GM21447 (cell line): ENCODE measurements around the gene ANKS3.

Experiments used
- ATAC-seq: cut with Tn5 transposase; IDR thresholded peaks from one replicate; pipeline ENCODE4 v1.9.1; 2021; ENCODE audit not compliant: unreplicated experiment

The ANKS3 gene

DNA sequence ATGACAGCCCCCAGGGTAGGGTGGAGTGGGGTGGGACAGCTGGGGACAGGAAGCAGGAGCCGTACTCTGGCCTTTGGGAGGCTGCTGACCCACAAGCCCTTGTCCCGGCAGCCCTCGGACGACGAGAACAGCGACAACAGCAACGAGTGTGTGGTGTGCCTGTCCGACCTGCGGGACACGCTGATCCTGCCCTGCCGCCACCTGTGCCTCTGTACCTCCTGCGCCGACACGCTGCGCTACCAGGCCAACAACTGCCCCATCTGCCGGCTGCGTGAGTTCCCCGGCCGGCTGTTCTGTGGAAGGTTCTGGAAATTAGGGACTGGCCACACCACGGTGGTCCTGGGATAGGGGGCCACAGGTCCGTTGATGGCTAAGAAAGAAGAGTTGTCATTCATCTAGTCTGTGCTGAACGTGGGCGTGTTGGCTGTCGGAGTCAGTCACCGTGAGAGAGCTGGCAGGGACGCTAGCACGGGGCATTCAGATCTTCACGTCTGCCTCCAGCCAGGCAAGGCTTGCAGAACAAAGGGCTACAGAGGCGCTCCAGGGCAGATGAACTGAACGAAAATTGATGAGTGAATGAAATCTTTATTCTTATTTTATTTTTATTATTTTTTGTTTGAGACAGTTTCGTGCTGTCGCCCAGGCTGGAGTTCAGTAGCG, 60.6 kb downstream of the ANKS3 start:
- no peak for ATAC-seq

DNA sequence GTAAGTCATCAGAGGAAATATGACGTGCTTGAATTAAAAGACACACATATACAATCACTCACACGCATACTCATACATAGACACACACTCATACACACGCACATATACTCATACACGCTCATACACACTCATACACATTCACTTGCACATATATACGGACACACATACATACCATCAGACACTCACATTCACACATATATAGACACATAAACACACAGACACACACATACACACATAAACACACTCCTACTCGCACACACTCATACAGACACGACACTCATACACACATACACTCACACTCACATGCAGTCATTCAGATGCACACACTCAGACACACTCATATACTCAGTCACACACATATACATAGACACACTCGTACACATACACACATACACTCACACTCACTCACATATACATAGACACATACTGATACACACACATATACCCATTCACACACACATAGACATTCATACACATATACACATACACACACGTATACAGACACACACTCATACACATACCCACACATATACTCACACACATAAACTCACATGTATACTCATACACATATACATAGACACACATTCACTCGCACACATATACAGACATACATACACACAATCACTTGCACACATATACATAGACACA, 65.6 kb downstream of the ANKS3 start:
- no peak for ATAC-seq

DNA sequence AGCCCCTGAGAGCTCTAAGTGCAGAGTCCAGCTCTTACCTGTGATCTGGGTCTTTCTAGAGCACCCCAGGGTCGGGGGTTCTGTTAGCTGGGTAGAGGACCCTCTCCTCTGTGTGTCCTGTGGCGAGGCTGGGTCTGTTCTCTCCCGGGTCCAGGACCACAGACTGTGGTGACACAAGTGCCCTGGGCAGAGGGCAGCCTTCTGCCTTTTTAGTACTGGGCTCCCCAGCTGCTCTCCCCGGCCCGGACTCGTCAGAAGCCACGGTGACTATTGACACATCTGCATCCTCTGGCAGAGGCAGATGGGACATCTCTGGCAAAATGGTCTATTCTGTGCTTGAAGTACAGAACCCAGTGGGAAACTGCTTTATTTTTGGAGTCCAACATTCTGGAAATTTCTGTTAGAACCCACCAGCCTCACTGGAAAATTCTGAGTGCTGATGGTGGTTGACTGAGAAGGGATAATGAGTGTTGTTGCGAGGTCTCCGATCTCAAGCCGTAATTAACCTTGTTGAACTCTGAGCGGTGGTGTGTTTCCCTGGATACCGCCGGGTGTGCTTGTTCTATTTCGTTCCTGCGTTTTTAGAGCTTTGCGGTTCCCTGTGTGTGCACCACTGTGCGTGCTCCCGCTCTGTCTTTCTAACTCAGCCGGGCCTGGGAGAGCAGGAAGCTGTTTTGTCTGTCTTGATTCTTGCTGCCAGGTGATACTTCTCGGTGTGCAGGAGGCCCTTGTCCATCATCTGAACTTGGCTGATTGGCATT, 66.7 kb downstream of the ANKS3 start:
- no peak for ATAC-seq

- no peak for ATAC-seq
These were observed 67.4 kb downstream of the ANKS3 start for GRCh38 chr16:4666537-4667202.

DNA sequence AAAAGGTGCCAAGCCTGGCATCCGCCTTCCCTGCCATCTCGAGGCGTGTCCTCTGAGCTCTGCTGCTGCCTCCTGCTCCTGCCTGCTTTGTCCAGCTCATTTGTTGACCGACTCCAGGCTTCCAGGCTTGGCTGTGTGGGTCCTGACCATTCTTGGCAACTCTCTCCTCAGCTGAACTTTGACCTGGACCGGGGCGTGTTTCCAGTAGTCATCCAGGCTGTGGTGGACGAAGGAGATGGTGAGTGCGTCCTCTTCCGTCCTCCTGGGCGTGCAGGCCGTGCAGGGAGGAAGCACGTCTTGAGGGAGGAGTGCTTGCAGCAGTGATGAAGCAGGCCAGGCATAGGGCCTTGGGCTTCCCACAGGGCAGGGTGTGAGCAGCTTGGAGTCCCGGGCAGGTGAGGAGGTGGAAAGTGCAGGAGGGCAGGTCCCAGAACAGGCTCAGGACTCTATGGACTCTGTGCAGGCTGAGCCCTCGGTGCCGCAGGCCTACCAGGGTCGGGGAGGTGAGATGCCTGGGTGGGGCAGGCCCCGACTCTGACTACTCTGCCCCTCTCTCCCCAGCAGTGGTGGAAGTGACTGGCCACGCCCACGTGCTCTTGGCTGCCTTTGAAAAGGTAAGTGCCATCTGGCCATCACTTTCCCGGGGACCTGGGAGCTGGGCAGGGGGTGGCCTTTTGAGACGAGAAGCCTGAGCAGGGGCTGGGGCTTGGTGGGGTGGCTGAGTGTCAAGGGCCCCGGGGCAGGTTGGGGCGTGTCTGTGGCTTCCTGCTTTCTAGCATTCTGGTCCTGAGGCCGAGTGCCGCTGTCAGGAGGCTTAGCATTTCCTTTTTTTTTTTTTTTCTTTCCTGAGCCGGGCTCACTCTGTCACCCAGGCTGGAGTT, 69.3 kb downstream of the ANKS3 start:
- peak; percentile 56 for ATAC-seq

- no peak for ATAC-seq
These were observed 70.2 kb downstream of the ANKS3 start for GRCh38 chr16:4663777-4664465.

GRCh38 chr16:4663465-4663776, 70.7 kb downstream of the ANKS3 start:
- no peak for ATAC-seq

GRCh38 chr16:4661661-4662060, 72.4 kb downstream of the ANKS3 start:
- no peak for ATAC-seq

DNA sequence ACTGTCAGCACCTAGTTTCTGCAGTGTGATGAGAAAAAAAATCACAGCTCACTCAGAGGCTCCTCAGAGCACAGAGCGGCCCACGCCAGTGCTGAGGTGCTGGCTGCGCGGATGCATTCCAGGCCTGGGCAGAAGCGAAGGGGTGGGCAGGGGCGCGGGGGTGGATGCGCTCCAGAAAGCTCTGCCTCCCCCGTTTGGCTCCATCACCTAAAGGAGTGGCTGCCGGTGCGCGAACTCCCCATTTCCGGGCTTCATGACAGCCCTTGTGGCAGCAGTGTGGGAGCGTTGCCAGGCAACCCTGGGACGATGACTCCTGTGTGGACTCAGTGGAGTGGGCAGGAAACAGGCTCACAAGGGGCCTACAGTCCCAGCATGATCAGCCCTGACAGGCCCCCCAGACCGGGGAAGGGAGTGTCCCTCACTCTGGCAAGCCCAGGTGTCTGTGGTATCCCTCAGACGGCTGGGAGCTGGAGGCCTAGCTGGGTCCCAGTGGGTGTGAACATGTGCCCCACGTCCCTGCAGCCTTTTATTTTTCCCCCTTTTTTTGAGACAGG, 73.5 kb downstream of the ANKS3 start:
- no peak for ATAC-seq

DNA sequence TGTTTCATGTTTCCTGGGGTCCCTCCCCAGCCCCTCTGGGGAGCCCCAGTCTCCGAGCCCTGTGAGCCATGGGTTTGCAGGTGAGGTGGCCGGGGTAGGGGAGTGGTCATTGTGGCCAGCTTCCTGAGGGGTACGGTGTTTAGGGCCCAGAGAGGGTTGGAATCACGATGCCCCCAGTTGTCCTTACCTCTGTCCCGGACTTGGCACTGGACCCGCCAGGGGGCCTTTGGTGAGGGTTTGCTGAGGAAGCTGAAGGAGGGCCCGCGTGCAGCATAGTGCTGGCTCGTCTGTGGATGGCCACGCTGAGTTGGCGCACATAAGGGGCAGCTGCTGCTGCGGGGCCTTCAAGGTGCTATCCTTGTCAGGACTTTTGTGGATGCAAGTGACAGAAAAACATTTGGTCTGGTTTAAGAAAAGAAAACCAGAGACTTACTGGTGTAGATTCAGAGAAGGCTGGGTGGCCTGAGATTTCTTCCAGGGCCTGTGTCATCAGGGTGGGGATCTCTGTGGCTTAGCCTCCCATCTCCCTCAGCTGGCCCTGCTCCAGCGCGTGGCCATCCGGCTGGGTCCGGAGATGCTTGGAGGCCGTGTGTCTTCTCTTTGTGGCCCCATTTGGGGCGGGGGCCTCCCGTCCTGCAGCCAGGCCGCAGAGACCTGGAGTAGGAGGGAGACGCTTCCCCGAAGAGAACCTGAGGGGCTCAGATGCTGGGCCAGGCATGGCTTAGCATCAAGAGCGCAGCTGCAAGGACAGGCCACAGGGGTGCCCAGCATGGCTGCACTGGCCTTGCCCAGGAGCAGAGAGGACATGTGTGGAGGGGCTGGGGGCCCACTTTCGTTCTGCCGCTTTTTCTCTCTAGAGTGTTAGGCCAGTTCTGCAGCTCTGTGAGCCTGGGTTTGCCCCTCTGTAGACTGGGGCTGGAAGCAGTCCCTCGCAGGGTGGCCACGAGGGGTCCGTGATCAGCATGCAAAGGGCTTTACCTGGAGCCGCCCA, 74.4 kb downstream of the ANKS3 start:
- ATAC-seq, result no peak

- no peak for ATAC-seq
These were observed 77.1 kb downstream of the ANKS3 start for GRCh38 chr16:4656695-4657686.

DNA sequence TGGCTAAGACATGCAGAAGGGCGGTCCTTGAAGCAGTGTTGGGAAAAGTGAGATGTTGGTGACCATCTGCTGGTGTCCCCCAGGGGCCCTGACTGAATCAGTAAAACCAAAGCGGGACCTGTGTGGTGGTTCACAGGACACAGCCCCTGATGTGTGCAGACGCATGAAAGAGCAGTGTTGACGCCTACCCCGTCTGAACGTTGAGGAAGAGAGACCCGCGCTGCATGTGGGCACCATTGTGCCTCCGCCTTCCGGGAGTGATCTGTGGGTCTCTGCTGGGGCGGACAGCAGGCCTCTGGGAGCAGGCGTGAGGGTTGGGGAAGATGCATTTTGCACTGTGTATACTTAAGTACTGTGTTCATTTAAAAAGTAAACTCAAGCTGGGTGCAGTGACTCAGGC, 77.8 kb downstream of the ANKS3 start:
- no peak for ATAC-seq

DNA sequence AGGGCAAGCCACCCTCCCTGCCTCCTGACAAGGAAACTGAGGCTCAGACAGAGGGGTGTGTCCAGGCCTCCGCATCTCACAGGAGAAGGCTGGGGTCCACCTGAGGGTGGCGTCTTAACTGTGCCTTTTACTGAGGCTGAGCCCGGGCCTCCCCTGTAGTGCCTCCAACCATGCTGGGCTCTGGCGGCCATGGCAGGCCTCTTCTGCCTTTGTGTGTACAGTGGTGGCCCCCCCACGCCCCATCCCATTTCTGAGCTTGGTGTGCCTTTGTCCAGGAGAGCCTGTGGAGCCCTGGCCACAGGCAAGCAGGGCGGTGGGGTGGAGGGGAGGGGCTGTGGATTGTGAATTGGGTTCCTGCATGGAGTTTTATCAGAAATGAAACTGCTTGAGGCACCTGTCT, 78.3 kb downstream of the ANKS3 start:
- ATAC-seq, result no peak

GRCh38 chr16:4654964-4655590, 79.0 kb downstream of the ANKS3 start:
- ATAC-seq, result no peak

DNA sequence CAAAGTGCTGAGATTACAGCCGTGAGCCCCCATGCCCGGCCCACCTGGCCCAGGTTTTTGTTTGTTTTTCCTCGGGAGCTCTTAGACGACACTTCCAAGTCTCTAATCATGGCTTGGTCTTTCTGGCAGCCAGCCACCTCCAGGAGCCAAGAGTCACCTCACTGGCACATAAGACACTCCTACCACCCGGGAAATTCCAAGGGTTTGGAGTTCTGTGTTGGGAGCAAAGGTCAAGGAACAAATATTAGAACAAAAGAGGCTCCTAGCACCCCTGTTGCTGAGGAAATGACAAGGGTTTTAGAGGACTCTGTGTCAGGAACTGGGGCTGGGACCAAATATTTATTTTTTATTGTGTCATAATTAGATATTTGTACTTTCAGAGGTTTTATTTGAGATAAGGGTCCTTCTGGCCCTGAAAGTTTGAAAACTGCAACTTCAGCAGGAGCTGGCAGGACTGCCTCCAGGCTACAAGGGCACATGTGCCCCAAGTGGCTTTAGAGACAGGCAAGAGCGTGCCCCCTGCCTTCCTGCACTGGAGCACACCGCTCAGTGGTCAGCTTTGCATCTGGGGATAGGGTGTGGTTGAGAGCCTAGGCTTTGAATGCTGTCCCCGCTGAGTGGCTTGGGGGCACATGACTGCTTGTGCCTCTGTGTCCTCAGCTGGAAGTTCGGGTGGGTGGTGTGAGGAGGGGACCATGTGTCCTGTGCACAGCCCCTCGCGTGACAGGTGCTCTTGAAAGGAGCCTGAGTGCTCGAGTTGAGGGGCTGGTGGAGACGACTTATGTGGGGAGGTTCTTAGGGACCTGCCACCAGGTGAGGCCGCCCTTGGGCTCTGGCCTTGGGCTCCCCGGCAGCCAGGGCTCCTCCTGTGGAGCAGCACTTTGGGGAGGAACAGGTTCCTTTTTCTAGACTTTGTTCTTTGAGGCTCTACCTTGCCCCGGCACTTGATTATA, 79.8 kb downstream of the ANKS3 start:
- ATAC-seq, result no peak

GRCh38 chr16:4652561-4652960, 81.5 kb downstream of the ANKS3 start:
- no peak for ATAC-seq
